Iris pigment epithelial cell (primary cell): Measurements from ENCODE around the gene DSCAML1.
"Not testable (repeated sequence)": the region's sequence is repeated elsewhere in the genome, so short reads cannot be mapped to it uniquely, and the experiment has no call there.

Experiments used
- DNase-seq: peaks from one replicate; pipeline ENCODE4 v3.0.0-alpha.2; 2011; ENCODE audit warnings: low read depth

Gene DSCAML1

DNA sequence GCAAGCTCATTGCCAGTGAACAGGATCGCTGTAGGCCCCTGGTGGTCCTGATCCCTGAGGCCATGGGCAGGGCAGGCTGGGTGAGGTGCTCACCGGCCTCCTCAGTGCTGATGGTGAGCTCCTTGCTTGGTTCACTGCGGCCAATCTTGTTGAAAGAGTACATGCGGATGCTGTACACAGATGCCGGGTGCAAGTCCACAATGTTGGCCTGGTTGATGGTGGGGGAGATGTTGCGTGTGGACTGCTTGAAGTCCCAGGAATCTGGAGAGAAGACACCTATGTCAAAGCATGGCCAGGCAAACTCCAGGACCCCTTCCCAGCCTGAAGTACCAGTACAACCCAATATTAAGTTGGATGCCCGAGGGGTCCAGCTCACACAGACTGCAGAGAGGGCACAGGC, 325.2 kb downstream of the DSCAML1 start:
- no peak for DNase-seq

DNA sequence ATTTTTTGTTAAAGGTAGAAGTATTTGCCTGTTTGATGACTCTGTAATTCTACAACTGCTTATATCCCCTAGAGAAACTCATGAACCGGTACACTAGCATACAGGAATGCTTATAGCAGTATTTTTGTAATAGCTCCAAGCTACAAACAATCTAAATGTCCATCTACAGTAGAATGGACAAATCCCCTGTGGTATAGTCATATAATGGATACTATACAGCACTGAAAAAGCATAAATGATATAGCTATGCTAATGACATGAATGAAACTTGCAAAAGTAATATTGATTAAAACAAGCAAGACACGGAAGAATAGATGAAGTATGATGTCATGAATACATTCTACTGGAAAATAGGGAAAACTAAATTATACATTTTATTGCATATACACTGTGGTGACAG, 326.4 kb downstream of the DSCAML1 start:
- DNase-seq, result no peak

DNA sequence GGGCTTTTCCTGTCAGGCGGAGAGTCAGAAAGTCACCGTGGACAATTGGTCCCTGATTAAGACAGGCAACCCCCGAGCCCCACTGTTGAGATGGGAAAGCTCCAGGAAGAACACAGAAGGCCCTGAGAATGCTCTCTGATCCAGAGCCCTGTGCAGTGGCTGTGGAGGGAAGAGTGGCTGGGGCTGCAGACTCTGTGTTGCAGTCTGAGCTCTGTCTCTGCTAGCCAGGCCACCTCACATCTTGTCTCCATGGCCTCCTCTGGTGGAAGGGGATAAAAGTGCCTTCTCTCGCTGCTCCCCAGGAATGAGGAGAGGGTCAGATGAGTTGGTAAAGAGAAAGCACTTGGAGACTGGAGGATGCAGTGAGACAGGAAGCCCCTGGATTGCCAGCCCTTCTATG, 328.1 kb downstream of the DSCAML1 start:
- no peak for DNase-seq

DNA sequence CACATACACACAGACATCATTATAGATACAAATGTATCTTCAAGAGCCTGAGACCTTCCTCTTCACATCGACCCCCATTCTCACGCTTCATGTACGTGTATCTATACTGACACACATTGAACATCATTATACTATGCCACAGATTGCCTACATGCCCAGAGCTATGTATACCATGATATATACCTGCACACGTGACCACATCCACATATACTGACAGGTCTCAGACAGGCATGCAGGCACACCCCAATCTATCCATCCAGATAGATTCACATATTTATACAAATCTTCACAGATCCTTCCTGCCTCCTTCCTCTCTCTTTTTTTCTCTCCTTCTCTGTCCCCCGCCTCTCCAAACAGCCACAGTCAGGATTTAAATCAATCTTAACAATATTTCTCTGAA, 329.2 kb downstream of the DSCAML1 start:
- no peak for DNase-seq

DNA sequence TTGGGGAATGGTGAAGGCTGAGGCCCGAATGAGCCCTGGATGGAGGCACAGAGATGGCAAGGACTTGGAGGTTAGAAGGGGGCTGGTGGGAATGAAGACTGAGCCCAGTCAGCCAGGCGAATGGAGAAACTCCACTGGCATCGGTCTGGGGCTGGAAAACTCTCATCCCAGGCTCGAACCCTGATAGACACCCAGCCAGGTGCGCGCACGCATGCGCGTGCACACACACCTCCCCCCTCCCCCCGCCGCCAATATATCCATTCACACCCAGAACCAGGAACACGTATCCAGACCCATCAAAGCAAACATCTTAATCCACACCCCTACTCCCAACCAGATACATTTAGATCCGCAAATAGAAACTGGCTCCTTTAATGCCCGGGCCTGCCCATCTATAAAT, 330.1 kb downstream of the DSCAML1 start:
- DNase-seq, result no peak

DNA sequence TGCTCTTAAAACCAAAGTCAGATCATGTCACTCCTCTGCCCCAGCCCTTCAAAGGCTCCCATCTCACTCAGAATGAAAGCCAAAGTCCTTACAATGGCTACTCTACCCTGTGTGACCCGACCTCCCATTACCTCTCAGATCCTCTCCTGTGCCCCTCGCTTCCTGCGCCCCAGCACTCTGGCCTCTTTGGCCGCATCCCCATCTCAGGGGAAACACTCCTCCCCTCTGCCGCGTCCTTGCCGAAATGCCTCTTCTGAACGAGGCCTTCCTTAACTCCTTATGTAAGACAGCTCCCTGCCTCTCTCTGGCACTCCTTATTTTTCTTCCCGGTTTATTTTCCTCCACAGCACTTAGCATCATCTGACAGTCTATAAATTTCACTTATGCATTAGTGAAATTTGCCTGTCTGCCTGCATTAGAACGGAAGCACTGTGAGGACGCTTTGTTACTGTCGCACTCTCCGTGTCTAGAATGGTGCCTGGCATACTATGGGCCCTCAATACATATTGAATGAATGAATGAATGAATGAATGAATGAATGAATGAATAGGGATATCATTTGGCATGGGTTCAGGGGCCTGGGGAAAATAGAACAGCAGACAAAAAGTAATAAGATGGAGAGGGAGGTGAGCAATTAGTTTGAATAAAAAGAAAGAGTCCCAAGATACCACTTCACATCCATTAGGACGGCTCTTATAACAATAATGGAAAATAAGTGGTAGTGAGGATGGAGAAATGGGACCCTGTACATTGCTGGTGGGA, 331.6 kb downstream of the DSCAML1 start:
- DNase-seq, result no peak

DNA sequence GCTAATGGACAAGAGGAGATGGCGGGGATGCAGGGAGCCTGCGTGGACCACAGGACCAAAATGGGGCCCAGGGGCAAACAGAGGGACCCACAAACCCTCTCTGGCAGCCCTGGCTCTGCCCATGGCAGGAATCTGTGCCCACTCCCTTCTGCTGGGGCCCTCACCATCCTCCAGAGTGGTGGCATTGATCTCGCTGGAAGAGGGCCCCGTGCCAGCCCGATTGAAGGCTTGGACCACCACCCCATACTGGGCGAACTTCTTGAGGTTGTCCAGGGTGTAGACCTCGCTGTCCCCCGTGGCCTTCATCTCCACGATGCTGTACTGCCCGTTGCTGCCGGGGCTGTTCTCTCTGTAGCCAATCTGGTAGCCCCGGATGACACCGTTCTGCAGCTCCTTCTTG, 332.2 kb downstream of the DSCAML1 start:
- no peak for DNase-seq

DNA sequence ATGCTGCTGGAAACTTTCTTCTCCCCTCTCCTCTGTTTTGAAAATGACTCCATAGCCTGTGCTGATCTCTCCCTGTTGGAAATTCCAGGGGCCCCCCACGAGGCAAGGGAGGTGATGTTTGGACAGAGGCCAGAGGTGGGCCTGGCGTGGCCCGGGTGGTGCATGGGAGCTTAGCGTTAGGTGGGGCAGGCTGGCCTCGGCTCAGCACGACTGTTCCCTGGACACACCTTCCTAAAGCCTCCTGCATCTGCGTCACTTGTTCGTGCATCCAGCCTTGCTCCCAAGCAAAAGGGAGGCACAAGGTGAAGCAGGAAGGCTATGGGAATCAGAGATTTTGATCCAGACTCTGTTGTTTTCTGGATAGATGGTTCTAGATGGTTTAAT, 334.2 kb downstream of the DSCAML1 start:
- DNase-seq, result no peak

DNA sequence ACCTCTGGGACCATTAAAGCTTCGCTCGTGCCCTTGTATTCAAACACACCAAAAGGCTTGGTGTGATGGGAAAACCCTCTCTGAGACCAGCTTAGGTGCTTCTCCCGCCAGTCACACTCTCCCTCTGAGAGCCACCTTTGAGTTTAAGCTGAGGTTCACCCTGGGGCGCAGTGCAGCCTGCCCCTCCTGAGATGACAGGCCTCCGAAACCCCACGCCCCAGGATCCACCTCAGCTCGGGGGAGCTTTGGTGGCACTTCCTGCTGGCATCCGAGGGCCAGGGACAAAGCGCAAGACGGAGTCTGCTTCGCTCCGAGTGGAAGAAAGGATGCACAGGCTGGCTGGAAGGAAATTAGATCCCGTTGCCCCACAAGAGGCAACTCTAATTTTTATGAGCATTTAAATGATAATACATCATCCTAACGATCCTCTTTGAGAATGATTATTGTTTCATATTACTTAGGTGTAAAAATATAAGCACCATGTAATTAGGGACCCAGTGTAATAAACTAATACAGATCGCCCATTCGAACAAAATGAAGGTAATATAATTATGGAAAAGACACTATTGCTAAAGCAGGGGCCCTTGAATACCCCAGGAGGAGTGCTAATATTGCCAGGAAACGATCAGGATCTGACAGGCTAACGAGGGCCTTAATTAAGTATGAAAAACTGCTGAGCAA, 334.7 kb downstream of the DSCAML1 start:
- no peak for DNase-seq

DNA sequence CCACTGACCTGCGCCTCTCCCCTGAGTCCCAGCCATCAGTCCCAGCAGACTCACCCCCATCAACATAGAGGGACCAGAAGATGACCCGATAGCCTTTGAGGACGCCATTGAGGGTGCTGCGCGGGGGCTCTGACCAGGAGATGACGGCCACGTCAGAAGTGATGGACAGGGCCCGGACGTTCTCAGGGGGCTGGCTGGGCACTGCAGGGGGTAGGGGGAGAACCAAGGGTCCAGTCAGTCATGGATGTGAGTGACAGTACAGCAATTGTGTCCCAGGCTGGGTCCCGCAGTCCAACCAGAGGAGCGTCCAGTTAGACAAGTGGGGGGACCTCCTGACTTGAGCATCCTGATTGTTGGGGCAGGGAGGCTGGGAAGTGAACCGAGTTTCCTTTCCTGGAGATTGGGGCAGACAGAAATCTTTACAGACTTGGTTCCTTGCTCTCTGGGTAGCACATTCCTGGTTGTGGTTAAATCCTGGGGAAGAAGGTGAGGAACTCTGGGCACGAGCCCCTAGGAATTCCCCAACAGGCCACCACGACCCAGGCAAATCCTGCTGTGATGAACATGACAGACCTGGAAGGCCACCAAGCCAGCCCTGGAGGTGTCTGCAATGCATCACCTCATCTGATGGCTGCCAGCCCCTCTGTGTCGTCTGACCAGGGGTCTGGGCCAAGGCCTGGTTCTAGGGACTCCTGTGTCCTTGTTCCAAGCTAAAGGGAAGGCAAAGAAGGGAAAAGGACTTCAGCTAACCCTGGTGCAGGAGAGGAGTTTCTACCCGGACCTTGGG, 335.4 kb downstream of the DSCAML1 start:
- no peak for DNase-seq

DNA sequence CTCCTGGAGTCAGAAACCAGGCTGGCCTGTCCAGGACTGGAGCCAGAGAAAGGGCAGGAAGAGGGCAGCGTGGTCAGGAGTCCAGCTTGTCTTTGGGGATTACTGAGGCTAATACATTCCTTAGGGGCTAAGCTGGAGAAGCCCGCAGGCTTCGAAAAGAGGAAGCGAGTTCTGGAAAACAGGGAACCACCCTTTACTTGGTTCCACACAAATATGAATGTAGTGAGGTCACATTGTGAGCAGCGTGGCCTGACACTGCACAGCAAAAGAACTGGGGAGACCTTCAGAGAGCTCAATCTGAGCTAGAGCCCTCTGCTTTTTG, 337.1 kb downstream of the DSCAML1 start:
- DNase-seq, result no peak

DNA sequence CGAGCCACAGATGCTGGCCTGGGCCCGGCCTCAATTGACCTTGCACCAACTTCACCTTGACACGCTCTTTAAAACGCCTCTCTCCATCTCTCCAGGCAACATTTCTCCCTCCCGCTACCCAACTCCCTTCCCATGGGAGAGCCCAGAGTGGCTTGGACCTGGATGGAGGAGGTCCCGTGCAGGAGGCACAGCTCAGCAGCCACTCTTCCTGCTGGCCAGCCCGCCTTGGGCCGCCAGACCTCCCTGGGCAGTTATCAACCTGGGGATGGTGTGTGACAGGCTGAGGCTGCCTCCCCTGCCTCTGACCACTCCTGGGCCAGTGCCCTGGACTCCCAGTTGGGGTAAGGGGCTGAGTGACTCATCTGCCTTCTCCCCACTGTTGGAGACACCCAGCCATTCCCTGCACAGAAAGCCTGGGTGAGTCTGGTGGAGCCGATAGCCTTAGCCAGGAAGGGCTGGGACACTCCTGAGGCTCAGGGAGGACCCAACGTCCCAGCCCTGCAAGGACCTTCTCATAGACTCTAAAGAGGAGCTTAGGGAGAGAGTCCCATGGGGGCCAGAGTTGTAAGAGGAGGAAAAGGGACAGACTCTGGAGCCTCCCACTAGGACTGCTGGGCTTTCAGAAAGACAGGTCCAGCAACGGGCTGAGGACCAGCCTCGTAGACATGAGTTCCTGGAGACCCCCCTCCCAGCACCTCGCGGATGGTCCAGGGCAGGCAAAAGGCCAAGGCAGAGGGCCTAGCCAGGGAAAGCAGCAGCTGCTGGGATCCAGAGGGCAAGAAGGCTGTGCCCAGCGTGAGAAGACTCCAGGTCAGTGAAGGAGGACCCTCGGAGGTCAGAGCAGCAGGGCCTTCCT, 337.7 kb downstream of the DSCAML1 start:
- no peak for DNase-seq

DNA sequence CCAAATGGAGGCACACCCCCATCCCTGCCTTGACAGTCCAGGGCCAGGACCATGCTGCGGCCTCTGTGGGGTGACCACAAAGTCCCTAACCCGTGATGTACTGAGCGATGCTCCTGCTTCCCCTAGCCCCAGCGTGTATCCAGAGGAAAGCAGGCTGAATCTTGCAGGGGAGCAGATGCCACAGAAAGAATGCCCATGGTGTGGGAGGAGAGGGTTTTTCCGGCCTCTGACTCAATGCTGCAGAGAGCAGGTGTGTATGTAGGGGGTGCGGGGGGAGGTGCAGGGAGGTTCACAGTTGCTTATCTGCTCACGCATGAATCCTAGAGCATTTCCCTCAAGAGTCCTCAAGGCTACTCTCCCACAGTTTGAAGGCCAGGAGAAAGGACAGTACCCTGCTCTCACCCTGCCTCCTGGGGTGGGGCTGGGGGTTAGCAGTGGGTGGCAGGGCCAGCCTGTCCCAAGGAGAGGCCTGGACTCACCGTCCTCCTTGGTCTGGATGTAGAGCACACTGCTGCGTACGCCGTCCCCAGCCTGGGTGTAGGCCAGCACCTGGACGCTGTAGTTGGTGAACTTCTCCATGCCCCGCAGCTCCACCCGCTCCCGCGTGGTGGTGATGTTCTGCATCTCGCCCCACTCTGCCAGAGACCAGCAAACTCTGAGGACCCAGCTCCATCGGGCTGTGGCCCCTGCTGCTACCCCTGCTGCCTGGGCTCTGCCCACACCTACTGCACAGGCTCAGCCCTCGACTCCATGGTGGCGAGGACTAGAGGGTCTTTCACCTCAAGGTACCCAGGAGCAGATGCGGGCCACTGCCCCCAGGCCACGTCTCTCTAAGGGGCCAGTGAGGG, 338.5 kb downstream of the DSCAML1 start:
- DNase-seq, result no peak

DNA sequence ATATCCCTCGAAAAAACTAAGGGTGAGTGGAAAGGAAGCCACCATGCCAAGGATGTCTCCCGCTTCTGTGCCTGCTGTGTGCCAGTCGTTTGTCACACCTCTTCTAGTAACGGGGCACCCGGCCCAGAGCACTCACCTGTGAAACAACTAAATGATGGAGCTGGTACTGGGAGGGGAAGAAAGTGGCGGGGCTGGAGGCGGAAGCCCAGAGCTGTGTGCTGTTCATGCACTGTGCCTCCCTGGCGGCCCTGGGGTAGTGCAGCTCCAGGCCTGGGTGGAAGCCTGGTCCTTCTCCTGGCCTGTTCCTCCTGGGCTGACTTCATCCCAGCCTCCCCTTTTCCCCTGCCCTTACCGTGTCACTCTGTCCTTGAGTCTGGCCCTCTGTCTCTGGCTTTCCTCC, 339.2 kb downstream of the DSCAML1 start:
- no peak for DNase-seq

DNA sequence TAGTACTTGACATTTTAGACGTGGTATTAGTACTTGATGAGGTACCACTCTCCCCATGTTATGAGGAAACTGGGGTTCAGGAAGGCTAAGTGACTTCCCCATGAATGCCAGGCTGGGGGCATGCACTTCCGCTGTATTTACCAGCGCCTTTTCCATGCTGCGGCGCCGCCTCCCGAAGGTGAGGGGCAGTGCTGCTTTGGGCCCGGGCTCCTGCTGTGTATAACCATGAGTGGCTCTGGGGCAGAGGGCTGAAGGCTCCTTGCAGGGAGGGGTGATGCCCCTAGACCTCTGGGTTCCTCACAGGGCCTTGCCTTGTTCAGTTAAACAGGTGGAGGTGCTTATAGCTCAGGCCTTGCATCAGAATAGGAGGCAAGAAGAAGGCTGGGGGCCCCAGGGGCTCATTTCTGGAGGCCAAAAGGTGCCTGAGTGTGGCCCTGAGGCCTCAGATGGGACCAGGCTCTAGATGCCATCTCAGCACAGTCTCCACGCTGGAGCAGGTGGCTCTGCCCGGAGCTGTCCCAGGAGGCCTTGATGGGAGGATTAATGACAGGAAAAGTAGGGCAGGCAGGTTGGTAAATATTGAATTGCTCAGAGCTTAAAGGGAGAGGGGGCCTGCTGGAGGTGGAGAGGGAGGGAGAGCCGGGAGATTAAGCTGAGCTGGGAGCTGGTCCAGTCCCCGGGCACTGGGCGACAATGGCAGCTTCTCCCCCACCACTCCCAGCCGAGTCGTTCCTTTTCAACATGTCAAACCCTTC, 339.8 kb downstream of the DSCAML1 start:
- DNase-seq, result no peak

DNA sequence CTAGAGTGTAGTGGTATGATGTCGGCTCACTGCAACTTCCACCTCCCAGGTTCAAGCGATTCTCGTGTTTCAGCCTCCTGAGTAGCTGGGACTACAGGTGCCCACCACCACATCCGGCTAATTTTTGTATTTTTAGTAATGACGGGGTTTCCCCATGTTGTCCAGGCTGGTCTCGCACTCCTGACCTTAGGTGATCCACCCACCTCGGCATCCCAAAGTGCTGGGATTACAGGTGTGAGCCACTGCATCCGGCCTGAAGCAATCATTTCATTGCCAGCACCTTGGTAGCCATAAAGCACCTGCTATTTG, 340.3 kb downstream of the DSCAML1 start:
- DNase-seq, result not testable (repeated sequence)

DNA sequence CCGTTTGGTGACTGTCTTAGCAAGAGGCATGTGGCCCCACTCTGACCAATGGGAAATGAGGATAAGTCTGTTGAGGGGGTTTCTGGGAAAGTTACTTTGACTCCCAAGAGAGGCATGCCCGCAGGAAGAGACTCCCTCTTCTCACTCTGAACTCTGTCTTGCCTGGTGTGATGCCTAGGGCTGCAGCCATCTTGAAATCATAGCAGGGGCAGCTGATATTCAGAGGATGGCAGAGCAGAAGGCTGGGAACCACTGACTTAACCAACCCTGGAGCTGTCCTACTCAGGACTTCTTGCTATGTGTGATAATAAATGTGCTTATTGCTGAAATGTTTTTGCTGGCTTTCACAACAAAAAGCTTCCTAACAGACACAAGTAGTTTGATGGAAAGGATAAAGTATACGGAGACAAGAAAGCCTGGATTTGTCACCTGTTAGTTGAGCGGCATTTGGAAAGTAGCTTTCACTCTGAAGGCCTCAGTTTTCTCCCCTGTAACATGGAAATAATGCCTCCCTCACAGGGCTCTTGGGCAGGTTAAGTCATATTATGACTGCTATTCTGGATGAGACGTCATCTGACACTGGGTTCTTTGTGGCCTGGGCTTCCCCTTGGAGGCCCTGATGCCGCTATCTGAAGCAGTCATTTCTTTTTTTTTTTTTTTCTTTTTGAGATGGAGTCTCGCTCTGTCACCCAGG, 340.8 kb downstream of the DSCAML1 start:
- DNase-seq, result no peak

DNA sequence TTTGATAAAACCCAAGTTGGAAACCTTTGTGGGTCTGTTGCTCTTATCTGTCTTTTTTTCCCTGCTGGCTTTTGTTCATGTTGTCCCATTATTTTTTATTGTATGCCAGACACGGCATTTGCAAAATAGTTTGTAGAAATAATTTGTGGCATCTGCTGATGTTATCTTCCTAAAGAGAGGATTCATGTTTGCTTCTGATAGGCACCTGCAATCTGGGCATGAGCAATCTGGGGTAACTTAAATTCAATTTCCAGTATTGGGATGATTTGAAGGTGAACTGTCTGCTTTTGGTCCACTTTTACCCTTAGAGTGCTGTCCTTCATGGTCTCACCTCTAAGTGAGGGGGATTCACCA, 342.5 kb downstream of the DSCAML1 start:
- DNase-seq, result no peak

DNA sequence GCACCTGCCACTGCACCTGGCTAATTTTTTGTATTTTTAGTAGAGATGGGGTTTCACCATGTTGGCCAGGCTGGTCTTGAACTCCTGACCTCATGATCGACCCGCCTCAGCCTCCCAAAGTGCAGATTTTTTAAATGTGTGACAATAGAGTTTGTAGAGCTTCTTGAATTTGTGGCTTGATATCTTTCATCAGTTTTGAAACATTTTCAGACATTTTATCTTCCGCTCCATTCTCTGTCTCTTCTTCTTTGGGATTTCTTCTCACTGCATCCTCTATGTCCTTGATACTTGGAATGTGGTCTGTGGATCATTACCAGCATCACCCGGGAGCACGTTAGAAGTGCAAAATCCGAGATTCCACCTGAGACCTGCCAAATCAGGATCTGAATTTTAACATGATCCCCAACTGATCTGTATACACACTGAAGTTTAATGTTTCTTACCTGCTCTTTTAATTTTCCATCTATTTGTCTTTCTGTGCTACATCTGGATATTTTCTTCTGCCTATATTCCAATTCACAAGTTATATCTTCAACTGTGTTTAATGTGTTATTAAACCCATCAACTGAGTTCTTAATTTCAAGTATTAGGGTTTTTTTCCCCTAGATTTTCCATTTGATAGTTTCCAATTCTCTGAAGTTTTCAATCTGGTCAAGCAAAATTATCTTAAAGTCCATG, 343.0 kb downstream of the DSCAML1 start:
- DNase-seq, result no peak
